Spleen (tissue), 7 donors: ENCODE data around the gene RBM22.

Experiments used
- CTCF ChIP-seq, 11 experiments: fragments of 200-600 bp in 7 of 11; fragments of 450-650 bp in 4 of 11; sonication (generic) in 4 of 11; IDR thresholded peaks in 8 of 11; conservative IDR thresholded peaks in 3 of 11; 1 replicate in 7 of 11; 2 replicates in 4 of 11; pipeline versions ENCODE4 v1.4.0 to v1.8.0; 2016 to 2021; ENCODE audit warnings: antibody characterized with exemption in 11 of 11, inconsistent platforms in 4 of 11, mild to moderate bottlenecking in 1 of 11
- POLR2A ChIP-seq, 3 donors: fragments of 450-650 bp; IDR thresholded peaks; one replicate each; pipeline ENCODE4 v1.5.1; 2017; ENCODE audit warnings: antibody characterized with exemption in 3 of 3, mild to moderate bottlenecking in 1 of 3
- POLR2AphosphoS5 ChIP-seq, 3 donors: sonication (generic); formaldehyde crosslinking; IDR thresholded peaks; one replicate each; pipeline ENCODE4 v1.5.1; 2017; ENCODE audit warnings: antibody characterized with exemption in 3 of 3
- donor health status: DM: no; HTN: no; CAD: no; lungs with moderate emphysema.
- donor health status: DM: no; HTN: no; CAD: no.
- donor health status: DM: no; HTN: no; CAD: no.

- no peak for TF ChIP-seq CTCF (IDR thresholded peaks at IDR 0.05 in 8 of 11, conservative IDR thresholded peaks at IDR 0.05 in 3 of 11)
- TF ChIP-seq POLR2A (IDR thresholded peaks at IDR 0.05), result no peak
- no peak for TF ChIP-seq POLR2AphosphoS5 (IDR thresholded peaks at IDR 0.05)
These were observed 38.0 kb upstream of the RBM22 start for GRCh38 chr5:150738862-150739261.
